GM12872 (cell line): ENCODE data around the gene MICU2.

Experiments used
- TF ChIP-seq, protein P1 (sequence below): IDR thresholded peaks from 3 replicates; pipeline ENCODE4 v1.5.1; 2011; ENCODE audit warnings: low read depth, mild to moderate bottlenecking, low read length, moderate library complexity; ENCODE audit not compliant: insufficient read depth

The MICU2 gene

DNA sequence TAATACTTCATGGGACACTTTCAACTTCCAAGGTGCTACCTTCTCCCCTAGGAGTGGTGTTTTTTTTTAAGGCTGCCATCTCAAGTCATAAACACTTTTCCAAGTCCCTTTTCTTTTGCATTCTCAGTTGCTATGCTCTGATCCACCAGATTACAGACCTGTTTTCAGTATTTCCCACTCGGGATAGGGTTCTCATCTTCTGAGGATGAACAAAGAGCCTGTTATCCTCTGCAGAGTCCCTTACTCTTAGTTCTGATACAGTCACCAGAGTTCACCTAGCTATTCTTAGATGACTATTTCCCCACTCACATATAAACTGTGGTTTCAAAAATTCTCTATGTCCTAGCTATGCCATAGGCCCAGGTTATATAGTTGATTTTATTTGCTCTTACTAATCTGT, 160.8 kb downstream of the MICU2 start:
- TF ChIP-seq, protein P1, sequence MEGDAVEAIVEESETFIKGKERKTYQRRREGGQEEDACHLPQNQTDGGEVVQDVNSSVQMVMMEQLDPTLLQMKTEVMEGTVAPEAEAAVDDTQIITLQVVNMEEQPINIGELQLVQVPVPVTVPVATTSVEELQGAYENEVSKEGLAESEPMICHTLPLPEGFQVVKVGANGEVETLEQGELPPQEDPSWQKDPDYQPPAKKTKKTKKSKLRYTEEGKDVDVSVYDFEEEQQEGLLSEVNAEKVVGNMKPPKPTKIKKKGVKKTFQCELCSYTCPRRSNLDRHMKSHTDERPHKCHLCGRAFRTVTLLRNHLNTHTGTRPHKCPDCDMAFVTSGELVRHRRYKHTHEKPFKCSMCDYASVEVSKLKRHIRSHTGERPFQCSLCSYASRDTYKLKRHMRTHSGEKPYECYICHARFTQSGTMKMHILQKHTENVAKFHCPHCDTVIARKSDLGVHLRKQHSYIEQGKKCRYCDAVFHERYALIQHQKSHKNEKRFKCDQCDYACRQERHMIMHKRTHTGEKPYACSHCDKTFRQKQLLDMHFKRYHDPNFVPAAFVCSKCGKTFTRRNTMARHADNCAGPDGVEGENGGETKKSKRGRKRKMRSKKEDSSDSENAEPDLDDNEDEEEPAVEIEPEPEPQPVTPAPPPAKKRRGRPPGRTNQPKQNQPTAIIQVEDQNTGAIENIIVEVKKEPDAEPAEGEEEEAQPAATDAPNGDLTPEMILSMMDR: no peak
